Heart left ventricle (tissue), 13 donors: ENCODE measurements around the gene CARD14.

Experiments
- POLR2A ChIP-seq, 2 donors: fragments of 450-650 bp; IDR thresholded peaks; one replicate each; pipeline ENCODE4 v1.6.1; 2017; ENCODE audit warnings: antibody characterized with exemption in 2 of 2, mild to moderate bottlenecking in 2 of 2, moderate library complexity in 2 of 2
- TF ChIP-seq, protein P1 (sequence below), 12 donors: fragments of 200-600 bp; sonication (generic) in 4 of 12; IDR thresholded peaks; one replicate each; pipeline versions ENCODE4 v1.5.0 to v1.8.0; 2018 to 2022; ENCODE audit warnings: antibody characterized with exemption in 12 of 12, mild to moderate bottlenecking in 5 of 12
- donor health status: ischemic (EF 13 %, LVEDD 7.1; RV severe dilation, severe dysfunction).
- donor health status: DM: no; HTN: yes; CAD: no.
- donor health status: DM: no; HTN: no; CAD: no.
- donor health status: ischemic (EF 25% LVEDD 6.9; RV normal size, moderate dysfunction).
- donor health status: ischemic (EF 25% LVEDD 5.7; RV mildly dilated, moderate dysfunction).
- donor health status: ischemic (EF 35%, LVEDD 5.7; RV mildly dilated, moderate dysfunction).
- donor health status: nonischemic (EF 11% LVEDD 7.7; RV severe dilation, severe dysfunction).
- donor health status: DM: yes; HTN: yes; CAD: no.
- donor health status: PGD.
- donor health status: ischemic (EF 29% LVEDD 5.4; RV normal size, mild dysfunction).
- donor health status: nonischemic (EF 23%, LVEDD 6.1; RV moderate dilation, normal function).

DNA sequence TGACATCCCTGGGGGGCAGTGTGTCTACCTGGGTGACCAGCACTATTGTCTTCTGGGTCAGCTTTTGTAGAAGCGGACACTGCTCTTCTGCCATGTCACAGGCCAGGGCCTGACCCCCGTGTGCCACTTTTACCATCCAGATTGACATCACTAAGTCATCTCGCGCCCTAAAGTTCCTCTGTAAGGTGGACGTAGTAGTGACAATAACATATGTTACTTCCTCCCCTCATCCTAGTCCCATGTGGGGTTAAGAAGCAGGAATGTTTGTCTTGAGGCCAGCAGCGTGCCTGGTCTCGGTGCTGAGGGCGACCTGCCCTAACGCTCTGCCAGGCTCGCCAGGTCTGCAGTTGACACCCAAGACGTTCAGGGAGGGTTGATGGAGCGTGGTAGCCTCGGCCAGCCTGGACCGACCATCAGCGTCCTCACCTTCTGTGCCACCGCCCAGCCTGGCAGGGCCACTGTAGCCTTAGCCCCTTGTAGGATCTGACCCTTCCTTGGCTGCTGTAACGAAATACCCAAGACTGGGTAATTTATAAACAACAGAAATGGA lies 47.7 kb upstream of the CARD14 start:
- TF ChIP-seq, protein P1, sequence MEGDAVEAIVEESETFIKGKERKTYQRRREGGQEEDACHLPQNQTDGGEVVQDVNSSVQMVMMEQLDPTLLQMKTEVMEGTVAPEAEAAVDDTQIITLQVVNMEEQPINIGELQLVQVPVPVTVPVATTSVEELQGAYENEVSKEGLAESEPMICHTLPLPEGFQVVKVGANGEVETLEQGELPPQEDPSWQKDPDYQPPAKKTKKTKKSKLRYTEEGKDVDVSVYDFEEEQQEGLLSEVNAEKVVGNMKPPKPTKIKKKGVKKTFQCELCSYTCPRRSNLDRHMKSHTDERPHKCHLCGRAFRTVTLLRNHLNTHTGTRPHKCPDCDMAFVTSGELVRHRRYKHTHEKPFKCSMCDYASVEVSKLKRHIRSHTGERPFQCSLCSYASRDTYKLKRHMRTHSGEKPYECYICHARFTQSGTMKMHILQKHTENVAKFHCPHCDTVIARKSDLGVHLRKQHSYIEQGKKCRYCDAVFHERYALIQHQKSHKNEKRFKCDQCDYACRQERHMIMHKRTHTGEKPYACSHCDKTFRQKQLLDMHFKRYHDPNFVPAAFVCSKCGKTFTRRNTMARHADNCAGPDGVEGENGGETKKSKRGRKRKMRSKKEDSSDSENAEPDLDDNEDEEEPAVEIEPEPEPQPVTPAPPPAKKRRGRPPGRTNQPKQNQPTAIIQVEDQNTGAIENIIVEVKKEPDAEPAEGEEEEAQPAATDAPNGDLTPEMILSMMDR (IDR thresholded peaks at IDR 0.05), result no peak
- TF ChIP-seq POLR2A (IDR thresholded peaks at IDR 0.05), result no peak
